Right hindlimb (tissue), 1 donor: Measurements from ENCODE around the gene AMT.

Experiments
- DNase-seq: peaks from one replicate; pipeline ENCODE4 v3.0.0-alpha.2; 2018

AMT gene

DNA sequence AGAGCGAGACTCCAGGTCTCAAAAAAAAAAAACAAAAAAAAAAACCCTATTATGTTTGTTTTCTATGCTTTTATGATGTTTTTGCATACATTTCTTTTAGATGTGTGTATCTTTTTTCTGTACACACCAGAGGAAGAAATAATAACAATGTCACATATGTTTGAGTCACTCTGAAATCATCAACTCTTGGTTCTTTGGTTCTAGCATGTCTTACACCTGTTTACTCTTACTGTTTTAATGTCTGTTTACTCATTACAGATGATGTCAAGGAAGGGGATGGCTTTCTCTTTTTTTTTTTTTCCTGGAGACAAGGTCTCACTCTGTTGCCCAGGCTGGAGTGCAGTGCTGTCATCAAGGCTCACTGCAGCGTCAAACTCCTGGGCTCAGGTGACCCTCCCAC is 34.6 kb downstream of the AMT start:
- no peak for DNase-seq

DNA sequence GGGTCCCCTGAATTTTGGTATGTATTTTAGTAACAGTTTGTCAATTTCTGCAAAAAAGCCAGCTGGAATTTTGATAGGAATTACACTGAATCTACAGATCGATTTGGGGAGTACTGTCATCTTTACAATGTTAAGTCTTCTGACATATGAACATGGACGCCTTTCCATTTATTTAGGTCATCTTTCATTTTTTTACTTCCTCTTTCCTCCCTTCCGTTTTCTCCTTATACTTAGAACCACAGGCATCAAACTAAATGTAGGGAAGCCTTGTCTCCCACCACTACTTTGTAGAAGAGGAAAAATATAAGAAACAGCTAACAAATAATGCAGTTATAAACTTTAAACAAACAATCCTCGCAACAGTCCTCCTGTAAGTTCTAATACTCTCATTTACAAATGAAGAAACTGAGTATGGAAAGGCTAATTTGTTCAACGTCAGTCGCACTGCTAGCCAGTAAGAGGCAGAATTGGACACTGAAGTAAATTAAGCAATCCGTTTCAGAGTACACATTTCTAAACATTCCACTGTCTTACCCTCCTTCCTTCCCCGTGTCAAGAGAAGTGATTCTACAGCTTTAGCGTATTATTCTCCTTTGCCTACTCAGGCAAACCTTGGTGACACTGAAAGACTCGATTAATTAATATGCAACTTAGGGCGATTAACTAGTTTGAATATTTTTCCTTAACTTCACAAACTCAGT is 36.1 kb downstream of the AMT start:
- no peak for DNase-seq

DNA sequence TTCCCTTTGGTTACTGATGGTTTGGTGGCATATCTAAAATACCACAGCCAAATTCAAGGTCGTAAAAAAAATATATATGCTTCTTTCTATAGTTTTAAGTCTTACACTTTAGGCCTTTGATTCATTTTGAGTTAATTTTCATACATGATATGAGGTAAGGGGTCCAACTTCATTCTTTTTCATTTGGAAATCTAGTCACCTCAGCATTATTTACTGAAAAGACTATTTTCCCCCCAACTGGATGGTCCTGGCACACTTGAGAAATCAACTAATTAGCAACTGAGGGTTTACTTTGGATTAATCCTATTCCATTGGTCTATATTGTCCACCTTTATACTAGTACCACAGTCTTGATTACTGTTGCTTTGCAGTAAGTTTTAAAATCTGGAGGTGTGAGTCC is 36.7 kb downstream of the AMT start:
- no peak for DNase-seq

DNA sequence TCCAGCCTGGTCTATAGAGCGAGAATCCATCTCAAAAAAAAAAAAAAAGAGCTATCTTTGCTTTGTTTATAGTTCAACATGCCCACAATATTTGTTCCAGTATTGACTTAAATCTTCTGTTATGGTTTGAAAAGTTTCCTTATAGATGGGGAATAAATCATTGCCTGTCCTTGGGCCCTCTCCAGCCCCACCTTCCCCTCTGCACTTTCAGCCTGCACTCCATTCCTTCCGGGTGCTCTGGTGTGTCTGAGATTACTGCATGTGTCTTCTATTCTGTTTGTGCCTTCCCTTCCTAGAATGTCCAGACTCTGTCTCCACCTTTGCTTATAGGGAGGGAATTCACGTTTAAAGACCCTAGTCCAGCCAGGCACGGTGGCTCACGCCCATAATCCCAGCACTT is 38.9 kb downstream of the AMT start:
- no peak for DNase-seq

DNA sequence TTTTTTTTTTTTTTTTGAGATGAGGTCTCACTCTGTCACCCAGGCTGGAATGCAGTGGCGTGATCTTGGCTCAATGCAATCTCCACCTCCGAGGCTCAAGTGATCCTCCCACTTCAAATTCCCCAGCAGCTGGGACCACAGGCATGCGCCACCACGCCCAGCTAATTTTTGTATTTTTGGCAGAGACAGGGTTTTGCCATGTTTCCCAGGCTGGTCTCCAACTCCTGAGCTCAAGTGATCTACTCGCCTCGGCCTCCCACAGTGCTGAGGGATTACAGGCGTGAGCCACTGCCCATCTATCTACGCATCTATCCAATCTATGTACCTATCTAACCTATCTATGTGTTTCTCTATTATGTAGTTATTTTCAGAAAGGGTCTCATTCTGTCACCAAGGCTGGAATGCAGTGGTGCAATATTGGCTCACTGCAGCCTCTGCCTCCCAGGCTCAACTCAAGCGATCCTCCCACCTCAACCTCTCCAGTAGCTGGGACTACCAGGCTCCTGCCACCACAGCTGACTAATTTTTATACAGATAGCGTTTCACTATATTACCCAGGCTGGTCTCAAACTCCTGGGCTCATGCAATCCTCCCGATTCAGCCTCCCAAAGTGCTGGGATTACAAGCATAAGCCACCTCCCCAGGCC is 43.9 kb downstream of the AMT start:
- peak; percentile 60 for DNase-seq

DNA sequence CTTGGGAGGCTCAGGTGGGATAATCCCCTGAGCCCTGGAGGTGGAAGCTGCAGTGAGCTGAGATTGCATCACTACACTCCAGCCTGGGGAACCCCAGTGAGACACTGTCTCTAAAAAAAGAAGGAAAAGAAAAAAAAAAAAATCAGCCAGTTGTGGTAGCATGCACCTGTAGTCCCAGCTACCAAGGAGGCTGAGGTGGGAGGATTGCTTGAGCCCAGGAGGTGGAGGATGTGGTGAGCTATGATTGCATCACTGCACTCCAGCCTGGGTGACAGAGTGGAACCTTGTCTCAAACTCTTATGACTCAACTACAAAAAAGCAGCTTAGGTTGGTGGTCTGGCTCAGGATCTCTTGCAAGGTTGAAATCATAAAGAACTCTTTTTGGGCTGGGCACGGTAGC is 44.8 kb downstream of the AMT start:
- no peak for DNase-seq

DNA sequence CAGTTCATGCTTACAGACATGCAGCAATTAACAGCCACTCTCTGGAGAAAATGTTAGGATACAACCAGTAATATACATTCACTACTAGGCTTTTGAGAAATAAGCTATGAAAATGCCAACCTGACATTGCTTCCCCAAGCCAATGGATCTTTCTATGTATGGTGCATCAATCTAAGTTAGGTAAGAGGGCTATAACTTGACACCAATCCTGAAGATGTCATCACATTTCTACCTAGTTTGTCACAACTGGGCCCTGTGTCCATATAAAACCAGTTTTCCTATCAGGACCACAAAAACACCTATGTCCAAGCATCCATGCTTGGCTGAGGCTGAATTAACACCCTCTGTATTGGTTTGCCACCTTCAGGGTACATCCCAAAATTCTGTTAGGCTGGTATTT is 50.3 kb downstream of the AMT start:
- no peak for DNase-seq

DNA sequence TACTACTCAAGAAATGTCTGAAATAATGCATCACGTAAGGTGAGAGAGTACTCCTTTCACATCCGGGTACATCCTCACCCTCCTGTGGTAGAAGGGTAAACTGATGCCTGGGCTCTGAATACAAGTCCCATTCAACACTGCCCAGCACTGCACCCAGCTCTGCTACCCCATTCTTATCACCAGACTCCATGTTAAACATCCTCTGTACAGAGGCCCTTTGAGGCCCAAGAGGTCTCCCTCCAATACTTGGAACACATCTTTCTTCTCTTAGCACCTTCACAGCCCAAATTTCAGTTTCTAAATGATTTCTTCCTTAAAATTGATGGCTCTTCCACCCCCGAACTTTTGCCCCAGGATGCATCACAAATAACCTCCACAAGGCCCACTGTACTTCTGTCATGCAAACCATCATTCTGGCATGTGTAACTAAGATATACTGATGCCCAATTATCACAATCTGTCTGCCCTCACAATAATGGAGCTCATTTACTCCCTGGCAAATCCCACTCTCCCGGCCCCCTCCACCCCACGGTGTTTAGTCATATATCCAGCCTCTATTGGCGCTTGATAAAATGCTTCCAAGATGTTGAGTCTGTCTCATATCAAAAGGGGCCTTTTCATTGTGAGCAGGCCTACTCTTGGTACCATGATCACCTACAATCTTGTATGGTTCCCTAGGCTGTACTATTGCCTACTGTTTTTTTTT is 51.5 kb downstream of the AMT start:
- DNase-seq: no peak
